Esophagus muscularis mucosa (tissue), 4 donors: ENCODE measurements around the gene MTERF4. TPM values are rescaled to one million over a fixed set of nuclear protein-coding genes. Genes with fewer than 3 reads are reported as not detected.

Source experiments
- DNase-seq: peaks from one replicate; pipeline ENCODE4 v3.0.0-alpha.2; 2017; ENCODE audit errors: extremely low spot score
- H3K27ac ChIP-seq, 4 donors: fragments of 200-600 bp; sonication (generic); replicated peaks in 1 of 4; 1 replicate in 3 of 4; 2 replicates in 1 of 4; pipeline ENCODE4 v1.5.1; 2016 to 2019; ENCODE audit warnings: mild to moderate bottlenecking in 1 of 4
- H3K27me3 ChIP-seq, 4 donors: fragments of 200-600 bp; sonication (generic); one replicate each; pipeline versions ENCODE4 v1.5.1 to v1.6.0; 2016 to 2019
- H3K36me3 ChIP-seq, 4 donors: fragments of 200-600 bp; sonication (generic); one replicate each; pipeline ENCODE4 v1.5.1; 2016 to 2019
- H3K4me1 ChIP-seq, 4 donors: fragments of 200-600 bp; sonication (generic); one replicate each; pipeline ENCODE4 v1.5.1; 2016 to 2019
- H3K4me3 ChIP-seq, 4 donors: fragments of 200-600 bp; sonication (generic); 1 replicate in 2 of 4; 2 replicates in 2 of 4; pipeline ENCODE4 v1.5.1; 2016 to 2019; ENCODE audit warnings: mild to moderate bottlenecking in 4 of 4, moderate library complexity in 1 of 4
- H3K9me3 ChIP-seq, 4 donors: fragments of 200-600 bp; sonication (generic); 1 replicate in 3 of 4; 2 replicates in 1 of 4; pipeline ENCODE4 v1.5.1; 2016 to 2019
- EP300 ChIP-seq: sonication (generic); formaldehyde crosslinking; IDR thresholded peaks from one replicate; pipeline ENCODE4 v1.6.1; 2017; ENCODE audit warnings: antibody characterized with exemption
- POLR2A ChIP-seq: fragments of 450-650 bp; IDR thresholded peaks from one replicate; pipeline ENCODE4 v1.6.1; 2017; ENCODE audit warnings: antibody characterized with exemption, moderate library complexity, mild to moderate bottlenecking, low read depth
- POLR2AphosphoS5 ChIP-seq, 2 donors: sonication (generic); formaldehyde crosslinking; IDR thresholded peaks; one replicate each; pipeline ENCODE4 v1.6.1; 2017; ENCODE audit warnings: antibody characterized with exemption in 2 of 2
- WGBS: methylation state at CpG from one replicate; pipeline ENCODE4 v1.1.5; 2018; 5-methylcytosine and 5-hydroxymethylcytosine counted together
- intact Hi-C: fragments of 100-400 bp; cut with DNase I; formaldehyde crosslinking; loops from one replicate; pipeline ENCODE4 v1.15.1; 2023
- small RNA-seq, 3 donors: library from RNA; depleted of rRNA; stranded (forward); fragments of <200 nt; gene quantifications; one replicate each; pipeline ENCODE3, GENCODE V24; 2016
- total RNA-seq, 4 donors: library from RNA; depleted of rRNA; stranded (reverse); fragments of >200 nt; gene quantifications; one replicate each; pipeline versions ENCODE4 v1.1.0 to v1.2.1, GENCODE V29; 2016
- TF ChIP-seq, protein P1 (sequence below), 3 experiments: fragments of 200-600 bp in 2 of 3; fragments of 450-650 bp in 1 of 3; sonication (generic) in 2 of 3; IDR thresholded peaks; one replicate each; pipeline ENCODE4 v1.5.1; 2017 to 2019; ENCODE audit warnings: antibody characterized with exemption in 3 of 3, mild to moderate bottlenecking in 2 of 3, moderate library complexity in 1 of 3

Gene MTERF4
- total RNA-seq, 4 donors from 2014 or later = 19.5 to 26.6 (median 24.5) TPM

DNA sequence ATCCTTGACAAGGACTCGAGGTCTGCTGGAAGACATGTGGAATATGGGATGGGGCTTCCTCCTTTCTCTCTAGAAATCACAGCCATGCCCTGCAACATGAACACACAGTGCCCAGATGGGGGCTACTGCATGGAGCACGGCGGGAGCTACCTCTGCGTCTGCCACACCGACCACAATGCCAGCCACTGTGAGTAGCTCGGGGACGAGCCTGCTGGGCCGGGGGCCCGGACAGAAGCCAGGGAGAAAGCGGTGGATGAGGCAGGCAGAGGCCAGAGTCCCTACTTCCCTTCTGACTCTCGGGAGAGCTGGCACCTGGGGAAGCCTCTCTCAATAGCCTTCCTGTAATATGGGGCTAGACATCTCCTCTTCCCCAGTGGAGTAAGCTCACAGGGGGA is 53.1 kb downstream of the MTERF4 start:
- no peaks in the 10 kb centered on the region for H3K27me3 ChIP-seq
- no peaks in the 10 kb centered on the region for H3K4me1 ChIP-seq
- 92% methylated on average over 11 of the region's 11 CpGs for WGBS
- peaks cover 0 to 62% (median 31%) of the 10 kb centered on the region in 4 donors for H3K36me3 ChIP-seq
- intact Hi-C loops = no loop called here
- no peak for TF ChIP-seq POLR2AphosphoS5 (IDR thresholded peaks at IDR 0.05)
- TF ChIP-seq POLR2A = no peak
- TF ChIP-seq EP300 = no peak
- TF ChIP-seq, protein P1, sequence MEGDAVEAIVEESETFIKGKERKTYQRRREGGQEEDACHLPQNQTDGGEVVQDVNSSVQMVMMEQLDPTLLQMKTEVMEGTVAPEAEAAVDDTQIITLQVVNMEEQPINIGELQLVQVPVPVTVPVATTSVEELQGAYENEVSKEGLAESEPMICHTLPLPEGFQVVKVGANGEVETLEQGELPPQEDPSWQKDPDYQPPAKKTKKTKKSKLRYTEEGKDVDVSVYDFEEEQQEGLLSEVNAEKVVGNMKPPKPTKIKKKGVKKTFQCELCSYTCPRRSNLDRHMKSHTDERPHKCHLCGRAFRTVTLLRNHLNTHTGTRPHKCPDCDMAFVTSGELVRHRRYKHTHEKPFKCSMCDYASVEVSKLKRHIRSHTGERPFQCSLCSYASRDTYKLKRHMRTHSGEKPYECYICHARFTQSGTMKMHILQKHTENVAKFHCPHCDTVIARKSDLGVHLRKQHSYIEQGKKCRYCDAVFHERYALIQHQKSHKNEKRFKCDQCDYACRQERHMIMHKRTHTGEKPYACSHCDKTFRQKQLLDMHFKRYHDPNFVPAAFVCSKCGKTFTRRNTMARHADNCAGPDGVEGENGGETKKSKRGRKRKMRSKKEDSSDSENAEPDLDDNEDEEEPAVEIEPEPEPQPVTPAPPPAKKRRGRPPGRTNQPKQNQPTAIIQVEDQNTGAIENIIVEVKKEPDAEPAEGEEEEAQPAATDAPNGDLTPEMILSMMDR (IDR thresholded peaks at IDR 0.05) = no peak
- H3K27ac ChIP-seq = no peak overlapping the region
- peaks cover 0 to 20% (median 10%) of the 10 kb centered on the region in 4 donors for H3K9me3 ChIP-seq
- no peak for DNase-seq
- H3K4me3 ChIP-seq = no peak overlapping the region

DNA sequence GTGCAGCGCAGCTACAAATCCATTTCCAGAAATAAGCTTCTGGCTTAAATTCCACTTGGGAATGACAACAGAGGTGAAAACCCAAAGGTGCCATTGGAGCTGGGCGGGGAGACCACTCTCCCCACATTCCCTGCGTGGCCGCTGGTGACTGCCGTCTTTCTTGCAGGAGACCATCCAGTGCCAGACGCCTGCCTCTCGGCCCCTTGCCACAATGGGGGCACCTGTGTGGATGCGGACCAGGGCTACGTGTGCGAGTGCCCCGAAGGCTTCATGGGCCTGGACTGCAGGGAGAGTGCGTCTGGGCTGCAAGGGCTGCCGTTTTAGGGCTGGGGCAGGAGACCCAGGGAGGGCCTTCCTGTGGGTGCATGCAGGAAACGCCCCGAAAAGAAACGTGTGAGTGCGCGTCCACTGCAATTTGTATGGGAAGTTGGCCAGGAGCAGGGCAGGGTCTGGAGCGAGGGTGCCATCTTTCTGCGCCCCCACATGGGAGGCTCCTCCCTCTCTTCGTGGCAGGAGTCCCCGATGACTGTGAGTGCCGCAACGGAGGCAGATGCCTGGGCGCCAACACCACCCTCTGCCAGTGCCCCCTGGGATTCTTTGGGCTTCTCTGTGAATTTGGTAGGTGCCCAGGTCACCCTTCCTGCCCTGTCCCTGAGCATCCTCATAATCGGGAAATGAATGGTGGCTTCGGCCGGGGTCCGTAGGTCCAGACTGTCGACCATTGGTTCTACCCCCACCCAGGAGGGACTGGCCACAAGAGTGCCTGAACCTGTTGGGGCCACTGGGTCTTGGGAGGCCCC is 53.7 kb downstream of the MTERF4 start:
- DNase-seq = peak; percentile 75
- peaks cover 0 to 61% (median 27%) of the 10 kb centered on the region in 4 donors for H3K36me3 ChIP-seq
- no peaks in the 10 kb centered on the region for H3K27me3 ChIP-seq
- peaks cover 0 to 20% (median 10%) of the 10 kb centered on the region in 4 donors for H3K9me3 ChIP-seq
- intact Hi-C loops = no loop called here
- 92% methylated on average over 21 of the region's 30 CpGs for WGBS
- no peak overlapping the region for H3K4me3 ChIP-seq
- TF ChIP-seq POLR2AphosphoS5 (IDR thresholded peaks at IDR 0.05) = no peak
- no peak for TF ChIP-seq POLR2A
- no peak for TF ChIP-seq EP300
- TF ChIP-seq, protein P1 (IDR thresholded peaks at IDR 0.05) = no peak
- H3K4me1 ChIP-seq = no peaks in the 10 kb centered on the region
- H3K27ac ChIP-seq = no peak overlapping the region

DNA sequence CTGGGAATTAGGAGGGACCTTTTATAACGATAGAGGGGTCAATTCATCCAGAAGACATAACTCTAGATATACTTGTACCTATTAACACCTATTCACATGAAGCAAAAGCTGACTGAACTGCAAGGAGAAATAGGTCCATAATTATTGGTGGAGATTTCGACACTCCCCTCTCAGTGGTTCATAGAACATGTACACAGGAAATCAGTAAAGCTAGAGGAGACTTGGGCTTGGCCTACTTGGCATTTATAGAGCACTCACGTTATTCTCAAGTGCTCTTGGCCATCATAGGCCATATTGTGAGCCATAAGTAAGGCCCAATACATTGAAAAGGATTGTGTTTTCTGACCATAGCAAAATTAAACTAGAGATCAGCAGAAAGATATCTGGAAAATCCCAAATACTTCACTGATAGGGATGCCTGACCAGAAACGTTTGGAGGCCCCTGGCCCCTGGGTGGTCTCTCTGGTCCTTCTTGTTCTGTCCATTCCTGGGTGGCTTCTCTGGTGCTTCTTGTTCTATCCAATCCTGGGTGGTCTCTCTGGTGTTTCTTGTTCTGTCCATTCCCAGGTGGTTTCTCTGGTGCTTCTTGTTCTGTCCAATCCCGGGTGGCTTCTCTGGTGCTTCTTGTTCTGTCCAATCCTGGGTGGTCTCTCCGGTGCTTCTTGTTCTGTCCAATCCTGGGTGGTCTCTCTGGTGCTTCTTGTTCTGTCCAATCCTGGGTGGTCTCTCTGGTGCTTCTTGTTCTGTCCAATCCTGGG is 54.7 kb downstream of the MTERF4 start:
- peaks cover 0 to 20% (median 10%) of the 10 kb centered on the region in 4 donors for H3K9me3 ChIP-seq
- H3K36me3 ChIP-seq = peaks cover 0 to 53% (median 22%) of the 10 kb centered on the region in 4 donors

More for the DNA sequence above, 54.7 kb downstream of the MTERF4 start:
- DNase-seq = no peak
- intact Hi-C loops = no loop called here
- 75% methylated on average over 6 of the region's 6 CpGs for WGBS
- no peak for TF ChIP-seq POLR2A
- Histone ChIP-seq H3K27ac (no peak overlapping the region), H3K4me1 (no peaks in the 10 kb centered on the region), H3K4me3 (no peak overlapping the region), H3K27me3 (no peaks in the 10 kb centered on the region)

Small RNA genes within 50 kb of the gene (small RNA-seq; reads per million reads assigned to genes)
- 0 reads per million in 3 donors for gene AC005237.2

Other genes with a start within 250 kb of the MTERF4 start
- gene AGXT, start 233.5 kb downstream of the MTERF4 start, total RNA-seq = not detected
- under 1 TPM in 1 of 4 donors, not detected in 3; 0.83 TPM for gene MAB21L4, start 206.1 kb downstream of the MTERF4 start, total RNA-seq
- not detected for gene CROCC2, start 196.0 kb downstream of the MTERF4 start, total RNA-seq
- gene SNED1, start 103.7 kb downstream of the MTERF4 start, total RNA-seq = 10 to 100 TPM in 2 of 4 donors, 1 to 10 TPM in 2; 7.3 to 14.1 (median 11.6) TPM
- 1 to 10 TPM; 1.5 to 3.3 (median 2.2) TPM for gene PASK, start 47.2 kb upstream of the MTERF4 start, total RNA-seq
- gene PPP1R7, start 48.2 kb upstream of the MTERF4 start, total RNA-seq = 10 to 100 TPM; 69.1 to 87.2 (median 73.7) TPM
- gene ANO7, start 86.4 kb upstream of the MTERF4 start, total RNA-seq = 1 to 10 TPM in 1 of 4 donors, under 1 TPM in 2, not detected in 1; 0.32 to 1.3 (median 0.42) TPM
- gene HDLBP, start 213.4 kb upstream of the MTERF4 start, total RNA-seq = 100 to 1,000 TPM; 263 to 479 (median 304) TPM
- 100 to 1,000 TPM; 272 to 335 (median 284) TPM for gene SEPTIN2, start 213.6 kb upstream of the MTERF4 start, total RNA-seq